GM12873 (cell line): ENCODE data around the gene NMD3.

ENCODE experiments used
- CTCF ChIP-seq: IDR thresholded peaks from 2 replicates; pipeline ENCODE4 v1.5.1; 2012; ENCODE audit warnings: low read depth, mild to moderate bottlenecking, moderate library complexity, low read length, control low read depth; ENCODE audit not compliant: insufficient read depth; ENCODE audit errors: missing control alignments

Gene NMD3

GRCh38 chr3:161199926-161200325, 21.2 kb upstream of the NMD3 start:
- TF ChIP-seq CTCF, result no peak

GRCh38 chr3:161203485-161204098, 17.5 kb upstream of the NMD3 start:
- no peak for TF ChIP-seq CTCF

GRCh38 chr3:161208931-161209330, 12.2 kb upstream of the NMD3 start:
- TF ChIP-seq CTCF, result peak; percentile 4

GRCh38 chr3:161212171-161212771, 8.8 kb upstream of the NMD3 start:
- no peak for TF ChIP-seq CTCF

- no peak for TF ChIP-seq CTCF
Observed at GRCh38 chr3:161212906-161213305, 8.2 kb upstream of the NMD3 start.

GRCh38 chr3:161213644-161214043, 7.5 kb upstream of the NMD3 start:
- no peak for TF ChIP-seq CTCF

- no peak for TF ChIP-seq CTCF
Observed at GRCh38 chr3:161215185-161215584, 5.9 kb upstream of the NMD3 start.
